Posterior vena cava (tissue), 2 donors: ENCODE data around the gene ASTN2. TPM values are rescaled to one million over a fixed set of nuclear protein-coding genes. Genes with fewer than 3 reads are reported as not detected.

ENCODE experiments used
- DNase-seq: peaks from one replicate; pipeline ENCODE4 v3.0.0-alpha.2; 2020; ENCODE audit warnings: low spot score
- intact Hi-C, 2 donors: fragments of 100-400 bp; cut with DNase I; formaldehyde crosslinking; loops; one replicate each; pipeline versions ENCODE4 v1.14.1 to v1.14.2; 2022 to 2023
- total RNA-seq, 2 donors: library from RNA; stranded (reverse); fragmentation: NEBNext Ultra II Directional; extraction: Animal tissue kit (Norgen Biotek cat#: 25700); gene quantifications; one replicate each; pipeline ENCODE4 v1.2.1, GENCODE V29; 2021
- donor health status: DM: yes; HTN: yes; CAD: no.
- donor health status: DM: yes; HTN: yes; CAD: no.

ASTN2 gene
- total RNA-seq, 2 donors from 2014 or later, result 4.3 to 5.8 TPM

DNA sequence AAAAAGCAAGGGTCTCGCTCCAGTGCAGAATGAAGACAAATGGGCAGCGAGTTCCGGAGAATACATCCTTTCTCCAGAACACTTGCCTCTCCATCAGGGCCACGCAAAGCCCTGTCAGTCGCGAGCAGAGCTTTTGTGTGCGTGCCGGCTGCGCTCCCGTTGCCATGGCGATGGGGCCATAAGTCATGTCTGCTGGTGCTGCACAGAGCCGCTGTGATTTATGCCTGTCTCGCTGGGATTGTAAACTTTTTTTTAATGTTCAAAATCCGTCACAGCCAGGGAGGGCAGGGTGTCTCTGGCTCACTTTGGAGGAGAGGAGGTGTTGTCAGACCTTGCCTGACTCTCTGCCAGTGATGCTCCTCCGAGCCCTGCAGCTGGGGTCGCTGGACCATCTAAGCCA is 455.0 kb downstream of the ASTN2 start:
- intact Hi-C loops, result no loop called here
- DNase-seq, result no peak

DNA sequence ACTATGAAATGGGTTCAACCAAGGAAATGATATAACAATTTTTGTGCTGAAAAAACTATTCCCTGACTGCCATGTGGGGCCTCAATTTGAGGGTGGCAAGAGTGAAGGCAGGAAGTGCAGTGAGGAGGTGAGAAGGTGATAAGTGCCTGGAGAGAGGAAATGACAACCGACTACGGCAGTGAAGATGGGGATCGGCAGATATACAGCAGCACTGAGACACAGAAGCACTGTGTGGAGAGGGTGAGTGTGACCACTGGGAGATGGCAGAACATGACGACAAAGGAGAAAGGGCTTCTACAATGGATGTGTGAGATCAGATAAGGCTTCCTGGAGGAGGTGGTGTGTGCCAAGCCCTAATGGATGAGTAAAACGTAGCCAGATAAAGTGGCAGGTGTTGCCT is 456.0 kb downstream of the ASTN2 start:
- no peak for DNase-seq
- intact Hi-C loops, result no loop called here

DNA sequence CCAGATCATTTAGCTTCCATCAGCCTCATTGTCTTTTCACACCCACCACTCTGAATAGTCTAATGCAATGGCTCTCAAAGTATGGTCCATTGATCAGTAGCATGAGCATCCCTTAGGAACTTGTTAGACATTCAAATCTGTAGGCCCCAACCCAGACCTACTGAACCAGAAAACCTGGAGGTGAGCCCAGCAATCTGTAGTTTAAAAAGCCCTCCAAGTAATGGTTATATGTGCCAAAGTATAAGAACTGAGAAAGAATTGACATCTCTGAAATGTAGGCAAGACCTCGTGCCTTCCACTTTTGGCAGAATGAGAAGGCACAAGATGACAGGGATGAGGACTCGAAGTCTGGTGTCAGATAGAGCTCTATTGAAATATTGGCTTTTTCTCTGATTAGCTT is 460.1 kb downstream of the ASTN2 start:
- intact Hi-C loops, result no loop called here
- no peak for DNase-seq

GRCh38 chr9:116953271-116953670 is 461.6 kb downstream of the ASTN2 start:
- DNase-seq, result no peak
- intact Hi-C loops, result no loop called here

- intact Hi-C loops, result no loop called here
- no peak for DNase-seq
These were observed 462.4 kb downstream of the ASTN2 start for GRCh38 chr9:116952436-116952810.

GRCh38 chr9:116951588-116952435 is 463.0 kb downstream of the ASTN2 start:
- intact Hi-C loops, result no loop called here
- no peak for DNase-seq

DNA sequence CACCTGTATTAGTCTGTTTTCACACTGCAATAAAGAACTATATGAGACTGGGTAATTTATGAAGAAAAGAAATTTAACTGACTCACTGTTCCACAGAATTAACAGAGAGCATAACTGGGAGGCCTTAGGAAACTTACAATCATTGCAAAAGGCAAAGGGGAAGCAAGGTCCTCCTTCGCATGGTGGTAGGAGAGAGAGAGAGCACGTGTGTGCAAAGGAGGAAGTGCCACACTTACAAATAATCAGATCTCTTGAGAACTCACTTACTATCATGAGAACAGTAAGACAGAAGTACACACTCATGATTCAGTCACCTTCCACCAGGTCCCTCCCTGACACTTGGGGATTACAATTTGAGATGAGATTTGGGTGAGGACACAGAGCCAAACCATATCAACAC is 469.0 kb downstream of the ASTN2 start:
- intact Hi-C loops, result no loop called here
- DNase-seq, result no peak

DNA sequence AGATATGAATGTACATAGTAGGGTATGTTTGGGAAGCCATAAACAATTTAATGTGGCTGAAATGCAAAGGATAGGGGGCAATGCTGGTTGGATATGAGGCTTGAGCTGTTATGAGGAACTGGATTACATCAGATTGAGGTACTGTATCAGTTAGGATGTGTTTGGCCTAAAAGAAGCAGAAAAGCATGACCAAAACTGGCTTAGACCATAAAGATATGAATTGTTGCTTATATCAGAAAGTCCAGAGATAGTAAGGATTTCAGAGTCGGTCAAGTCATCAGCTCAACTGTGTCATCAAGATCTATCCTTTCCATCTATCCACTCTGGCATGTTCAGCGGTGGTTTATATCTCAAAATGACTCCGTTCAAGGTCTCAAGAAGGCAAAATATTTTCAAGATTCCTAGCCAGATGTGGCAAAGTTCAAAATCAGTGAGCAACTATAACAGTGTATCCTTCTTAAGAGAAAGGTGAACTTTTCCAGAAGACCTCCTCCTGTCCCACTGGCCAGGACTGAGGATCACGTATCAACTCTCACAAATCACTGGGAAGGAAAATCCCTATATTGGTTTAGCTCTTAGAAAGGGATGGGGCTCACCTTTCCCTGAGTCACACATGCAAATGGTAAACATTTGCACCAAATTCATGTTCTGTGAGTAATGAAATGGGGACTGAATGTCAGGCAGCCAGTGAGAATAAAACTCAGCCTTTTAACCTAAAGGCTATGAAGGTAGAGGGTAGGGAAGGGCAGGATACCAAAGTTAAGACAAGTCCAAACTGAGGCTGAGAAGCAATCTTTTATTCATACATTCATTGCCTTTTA is 469.9 kb downstream of the ASTN2 start:
- intact Hi-C loops, result no loop called here
- DNase-seq, result no peak

GRCh38 chr9:116943970-116944369 is 470.9 kb downstream of the ASTN2 start:
- intact Hi-C loops, result no loop called here
- DNase-seq, result no peak

DNA sequence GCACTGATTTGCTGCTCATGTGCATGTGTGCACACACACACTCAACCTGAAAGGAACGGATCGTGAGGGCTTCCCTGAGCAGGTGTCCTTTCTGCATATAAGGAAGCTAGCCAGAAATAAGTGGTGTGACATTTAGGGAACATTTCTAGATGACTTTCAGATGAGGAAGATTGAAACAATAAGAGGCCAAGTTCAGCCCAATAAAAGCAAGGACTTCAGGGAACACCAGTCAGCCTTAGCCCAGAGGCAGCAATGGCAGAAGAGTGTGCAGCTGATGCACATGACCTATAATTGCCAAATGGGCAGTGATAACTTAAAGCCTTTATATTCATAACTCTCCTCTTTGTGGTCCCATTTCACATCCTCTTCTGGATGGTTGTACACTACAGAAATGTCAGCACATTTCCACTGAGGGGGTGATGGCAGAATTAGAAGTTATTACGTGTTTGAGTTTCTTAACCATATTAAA is 472.2 kb downstream of the ASTN2 start:
- intact Hi-C loops, result no loop called here
- DNase-seq, result no peak

DNA sequence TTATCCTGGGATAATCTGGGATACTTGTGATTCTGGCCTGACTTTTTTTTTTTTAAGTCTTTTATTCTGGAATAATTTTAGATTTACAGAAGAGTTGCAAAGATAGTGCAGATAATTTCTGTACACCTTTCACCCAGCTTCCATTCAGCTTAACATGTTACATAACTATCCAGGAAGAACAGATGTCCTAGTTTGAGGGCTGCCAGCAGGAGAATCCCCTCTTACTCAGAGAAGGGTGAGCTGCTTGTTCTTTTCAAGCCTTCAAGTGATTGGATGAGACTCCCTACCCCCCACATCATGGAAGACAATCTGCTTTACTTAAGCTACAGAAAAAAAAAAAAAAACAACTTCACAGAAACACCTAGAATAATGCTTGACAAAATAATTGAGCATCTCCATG is 473.6 kb downstream of the ASTN2 start:
- no peak for DNase-seq
- intact Hi-C loops, result no loop called here

- intact Hi-C loops, result no loop called here
- no peak for DNase-seq
These were observed 474.1 kb downstream of the ASTN2 start for GRCh38 chr9:116940614-116941215.

DNA sequence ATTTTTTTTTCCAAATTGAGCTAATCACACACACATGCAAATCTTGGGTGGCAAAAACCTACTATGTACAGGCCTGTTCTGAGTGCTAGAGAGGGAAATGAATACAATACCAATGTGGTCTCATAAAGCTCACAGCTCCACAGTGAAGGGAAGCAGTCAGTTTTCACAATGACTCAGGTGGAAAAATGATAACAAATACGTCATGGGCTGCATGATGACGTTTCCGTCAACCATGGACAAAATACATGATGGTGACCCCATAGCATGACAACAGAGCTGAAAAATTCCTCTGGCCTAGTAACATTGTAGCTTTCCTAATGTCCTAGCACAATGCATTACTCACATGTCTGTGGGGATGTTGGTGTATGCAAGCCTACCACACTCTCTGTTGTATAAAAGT is 475.2 kb downstream of the ASTN2 start:
- intact Hi-C loops, result no loop called here
- DNase-seq, result no peak

- intact Hi-C loops, result no loop called here
- no peak for DNase-seq
These were observed 475.7 kb downstream of the ASTN2 start for GRCh38 chr9:116939161-116939560.

DNA sequence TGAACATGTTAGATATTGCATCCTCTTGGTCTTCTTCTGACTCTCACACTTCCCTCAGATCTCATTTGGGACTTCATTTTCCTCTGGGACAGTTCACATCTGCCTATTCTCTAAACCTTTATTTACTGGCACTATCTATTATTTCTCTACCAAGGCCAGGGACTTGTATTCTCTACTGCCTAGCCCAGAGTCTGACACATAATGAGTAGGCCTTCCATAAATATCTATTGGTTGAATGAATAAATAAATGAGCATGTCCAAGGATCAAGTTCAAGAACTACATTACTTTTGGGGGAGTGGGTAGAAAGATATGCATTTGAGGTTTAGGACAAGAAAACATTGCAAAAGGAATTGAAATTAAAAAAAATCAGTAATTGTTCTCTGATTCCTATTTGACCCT is 477.5 kb downstream of the ASTN2 start:
- DNase-seq, result no peak
- intact Hi-C loops, result no loop called here

DNA sequence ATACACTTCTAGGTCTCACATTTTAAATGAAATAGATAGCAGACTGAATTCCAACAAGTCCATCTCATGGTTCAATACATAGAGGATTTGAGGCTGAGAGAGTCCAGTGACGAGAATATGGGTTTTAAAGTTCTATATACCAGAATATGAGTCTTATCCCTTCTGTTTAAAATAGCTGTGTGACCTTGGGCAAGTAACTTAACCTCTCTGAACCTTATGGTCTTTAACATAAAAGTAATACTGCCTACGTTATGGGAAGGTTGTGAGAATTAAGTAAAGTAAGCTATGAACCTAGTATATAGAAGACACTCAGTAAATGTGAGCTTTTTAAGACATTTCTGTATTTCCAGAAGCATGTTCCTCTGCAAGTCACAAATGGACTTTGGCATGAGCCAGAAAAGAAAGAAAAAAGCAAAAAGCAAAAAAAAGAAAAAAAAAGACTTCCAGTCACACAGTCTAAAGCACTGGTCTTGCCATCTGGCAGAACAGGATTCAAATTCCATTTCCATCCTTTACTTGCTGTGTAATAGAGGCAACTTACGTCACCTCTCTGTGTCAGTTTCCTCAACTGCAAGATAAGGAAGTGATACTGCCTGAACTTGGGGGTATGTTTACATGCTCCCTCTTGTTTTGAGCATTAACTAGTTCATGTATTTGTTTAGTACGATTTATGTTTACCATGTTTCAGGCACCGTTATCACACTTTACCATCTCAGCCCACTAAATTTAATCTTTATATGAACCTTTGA is 479.5 kb downstream of the ASTN2 start:
- intact Hi-C loops, result no loop called here
- no peak for DNase-seq

DNA sequence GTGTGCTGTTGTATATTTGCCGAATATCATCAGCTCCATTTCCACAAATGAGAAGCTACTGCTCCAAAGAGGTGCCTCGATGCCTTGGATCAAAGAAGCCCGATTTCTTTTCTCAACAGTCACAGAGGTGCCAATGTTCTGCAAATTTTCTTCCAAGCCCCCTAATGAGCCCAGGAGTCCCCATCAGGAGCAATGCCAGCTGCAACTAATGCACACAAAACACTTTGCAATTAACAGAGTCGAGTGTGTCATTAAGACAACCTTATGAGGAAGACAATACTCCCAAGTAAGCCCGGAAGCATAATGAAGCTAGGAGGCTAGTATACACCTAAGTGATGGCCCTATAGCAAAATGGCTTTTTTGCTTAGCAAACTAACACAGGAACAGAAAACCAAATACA is 480.7 kb downstream of the ASTN2 start:
- intact Hi-C loops, result loop anchor here in 1 of 2 donors (5.0 kb wide), 1 partner anchor 513 kb away; no protein-coding TSS in a partner anchor
- DNase-seq, result no peak

DNA sequence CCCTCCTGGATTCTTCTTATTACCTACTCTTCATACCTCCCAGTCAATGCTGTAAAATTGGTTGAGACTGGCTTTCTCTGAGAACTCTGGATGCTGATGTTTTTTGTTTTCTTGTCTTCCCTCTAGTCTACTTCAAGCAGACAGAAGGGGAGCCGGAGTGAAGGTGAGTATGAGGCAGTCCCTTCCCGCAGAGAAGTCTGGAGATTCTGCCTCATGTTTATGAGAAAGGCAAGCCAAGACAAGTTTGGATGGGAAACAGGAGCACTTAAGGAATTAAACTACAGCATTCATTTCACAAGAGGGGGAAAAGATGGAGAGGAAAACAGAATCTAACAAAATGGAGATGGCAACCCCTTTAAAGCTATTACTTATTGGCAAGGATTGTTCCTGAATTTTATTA is 481.6 kb downstream of the ASTN2 start:
- DNase-seq, result no peak
- intact Hi-C loops, result loop anchor here in 1 of 2 donors (5.0 kb wide), 1 partner anchor 514 kb away; no protein-coding TSS in a partner anchor

GRCh38 chr9:116929621-116930020 is 485.2 kb downstream of the ASTN2 start:
- DNase-seq, result no peak
- intact Hi-C loops, result loop anchor here in 1 of 2 donors (5.0 kb wide), 1 partner anchor 518 kb away; no protein-coding TSS in a partner anchor
